GM12878 (cell line): Measurements from ENCODE around the gene SOWAHC. TPM values are rescaled to one million over a fixed set of nuclear protein-coding genes. Genes with fewer than 3 reads are reported as not detected.
"Not testable (repeated sequence)": the region's sequence is repeated elsewhere in the genome, so short reads cannot be mapped to it uniquely, and the experiment has no call there.

Source experiments
- ATAC-seq: fragments of 200-7000 bp; cut with Tn5 transposase; 3 replicates; pipeline ENCODE4 v1.9.1; 2020; ENCODE audit warnings: mild to moderate bottlenecking, moderate library complexity
- BruUV-seq: library from RNA; stranded (reverse); fragments of 400-500 nt; replicated peaks from 2 replicates; lab custom pipeline; 2021; lab: Mats Ljungman, UMichigan
- CTCF ChIA-PET: fragments of 300-600 bp; sonication (Branson Sonifier 250); formaldehyde crosslinking; extraction: SDS; loops from one replicate; lab custom pipeline; 2021; ENCODE audit warnings: inconsistent platforms; lab: Yijun Ruan, JAX
- POLR2A ChIA-PET: fragments of 350-600 bp; formaldehyde crosslinking; extraction: SDS; loops from one replicate; lab custom pipeline; 2021; ENCODE audit warnings: inconsistent platforms; lab: Charles Lee
- RAD21 ChIA-PET: fragments of 300-600 bp; sonication (Branson Sonifier 250); formaldehyde crosslinking; loops from one replicate; lab custom pipeline; 2023; ENCODE audit warnings: antibody characterized with exemption; ENCODE audit not compliant: unreplicated experiment; lab: Charles Lee
- SMC1A ChIA-PET: fragments of 300-600 bp; sonication (Branson Sonifier 250); formaldehyde crosslinking; loops from one replicate; lab custom pipeline; 2023; ENCODE audit not compliant: unreplicated experiment, uncharacterized antibody; lab: Charles Lee
- DNase-seq: peaks from one replicate; pipeline ENCODE4 v3.0.0-alpha.2; 2011; ENCODE audit warnings: low read depth, low spot score
- FAIRE-seq: peaks from 3 replicates; lab custom pipeline; 2011; peaks lifted over from hg19 to GRCh38; lab: Jason Lieb, UNC
- H2AFZ ChIP-seq: 2 replicates; pipeline ENCODE4 v1.6.0; 2011; ENCODE audit warnings: low read depth, low read length, control low read depth; ENCODE audit not compliant: control insufficient read depth
- H3K27ac ChIP-seq: 2 replicates; pipeline ENCODE4 v1.5.1; 2011; ENCODE audit warnings: control low read depth; ENCODE audit not compliant: control insufficient read depth, insufficient read depth
- H3K27me3 ChIP-seq, 2 experiments: replicated peaks in 1 of 2; 2 replicates each; pipeline versions ENCODE4 v1.6.0 to v1.6.1; 2011; ENCODE audit warnings: low read length in 1 of 2; ENCODE audit not compliant: control insufficient read depth in 2 of 2, insufficient read depth in 2 of 2
- H3K36me3 ChIP-seq, 2 experiments: 2 replicates each; pipeline ENCODE4 v1.5.1; 2011; ENCODE audit warnings: low read length in 1 of 2; ENCODE audit not compliant: control insufficient read depth in 2 of 2, insufficient read depth in 2 of 2
- H3K4me1 ChIP-seq: 2 replicates; pipeline ENCODE4 v1.6.1; 2011; ENCODE audit warnings: mild to moderate bottlenecking, low read length, moderate library complexity, mixed read lengths; ENCODE audit not compliant: control insufficient read depth, insufficient read depth
- H3K4me2 ChIP-seq: 2 replicates; pipeline ENCODE4 v1.6.0; 2011; ENCODE audit warnings: control low read depth; ENCODE audit not compliant: control insufficient read depth, insufficient read depth
- H3K4me3 ChIP-seq: fragments of 200-600 bp; sonication (generic); 2 replicates; pipeline ENCODE4 v1.5.1; 2016
- H3K79me2 ChIP-seq: 2 replicates; pipeline ENCODE4 v1.6.0; 2011; ENCODE audit warnings: low read length; ENCODE audit not compliant: control insufficient read depth, insufficient read depth
- H3K9ac ChIP-seq: 2 replicates; pipeline ENCODE4 v1.8.0; 2011; ENCODE audit warnings: low read length, control low read depth, mixed read lengths; ENCODE audit not compliant: control insufficient read depth, insufficient read depth
- H3K9me3 ChIP-seq: replicated peaks from 3 replicates; pipeline ENCODE4 v1.5.1; 2011; ENCODE audit warnings: mild to moderate bottlenecking, low read length; ENCODE audit not compliant: control insufficient read depth, insufficient read depth
- H4K20me1 ChIP-seq: 2 replicates; pipeline ENCODE4 v1.6.0; 2011; ENCODE audit not compliant: control insufficient read depth, insufficient read depth
- RUNX3 ChIP-seq: IDR thresholded peaks from 2 replicates; pipeline ENCODE4 v1.6.1; 2012; ENCODE audit warnings: low read length, inconsistent platforms
- SUPT20H ChIP-seq: IDR thresholded peaks from 2 replicates; pipeline ENCODE4 v1.6.1; 2011; ENCODE audit warnings: low read depth, mild to moderate bottlenecking, low read length, moderate library complexity, borderline replicate concordance; ENCODE audit not compliant: control insufficient read depth
- WGBS: methylation state at CpG from one replicate; pipeline ENCODE4 v1.1.6; 2016; ENCODE audit warnings: low lambda C conversion rate; ENCODE audit not compliant: insufficient replicate concordance, insufficient coverage; ENCODE audit errors: missing lambda C conversion rate; 5-methylcytosine and 5-hydroxymethylcytosine counted together
- in situ Hi-C: fragments of 300-500 bp; cut with MboI; formaldehyde crosslinking; loops from 9 replicates; pipeline ENCODE4 v1.14.3; 2018; ENCODE audit warnings: mixed read lengths
- intact Hi-C: fragments of 100-400 bp; cut with micrococcal nuclease; formaldehyde crosslinking; loops from one replicate; pipeline ENCODE4 v1.14.2; 2022; ENCODE audit not compliant: unreplicated experiment
- polyA plus RNA-seq, 11 experiments: library from polyadenylated mRNA; depleted of rRNA in 4 of 11; unstranded in 6 of 11; stranded (reverse) in 5 of 11; fragments of >200 nt; fragmentation: Nextera tagmentation in 4 of 11; fragmentation: Illumina TruSeq in 1 of 11; extraction: Ambion mirVana in 4 of 11; extraction: Trizol in 1 of 11; gene quantifications; 1 replicate in 1 of 11; 2 replicates in 10 of 11; pipeline versions ENCODE4 v1.2.1 to v1.2.3, GENCODE V29; 2011 to 2016; ENCODE audit warnings: inconsistent platforms in 2 of 11, missing spikeins in 2 of 11, low read depth in 1 of 11
- total RNA-seq, 4 experiments: library from RNA; depleted of rRNA in 3 of 4; stranded (reverse); fragments of >200 nt in 3 of 4; fragmentation: Illumina TruSeq in 1 of 4; extraction: Trizol in 1 of 4; gene quantifications; 2 replicates each; pipeline versions ENCODE4 v1.2.1 to v1.2.3, GENCODE V29; 2013 to 2021

Gene SOWAHC
- total and polyA plus RNA-seq, 10 of the 15 experiments (the other 5 are each of a cell fraction or from before 2014, with no cell fraction given), result 0.48 to 2.6 (median 1.8) TPM

- BruUV-seq, result no TSS peak
- no peaks in the 10 kb centered on the region for H3K36me3 ChIP-seq
- intact Hi-C loops, result no loop called here
- CTCF ChIA-PET, result interaction anchor here (0.7 to 1.8 kb wide), 2 partner anchors 13 to 78 kb away, joined by 3 to 6 read pairs; no protein-coding TSS in a partner anchor
- POLR2A ChIA-PET, result no interaction called here
- no peak for DNase-seq
- 59% methylated on average over 4 of the region's 4 CpGs for WGBS
- H3K9me3 ChIP-seq, result no peaks in the 10 kb centered on the region; the same call in 2 of the 3 replicates
- no peak overlapping the region for H3K4me3 ChIP-seq
- H3K9ac ChIP-seq, result no peak overlapping the region
- no peak for FAIRE-seq
- no peaks in the 10 kb centered on the region for H3K27me3 ChIP-seq
- peak; percentile 38 for ATAC-seq
- H3K4me2 ChIP-seq, result no peak overlapping the region
- H4K20me1 ChIP-seq, result no peaks in the 10 kb centered on the region
- in situ Hi-C loops, result no loop called here
- H3K79me2 ChIP-seq, result no peaks in the 10 kb centered on the region
- H3K4me1 ChIP-seq, result 0 out of 2 replicates have a peak, but pooled peaks cover 1% of the 10 kb centered on the region
- TF ChIP-seq RUNX3 (peak; percentile 53; the same call in 1 of the 2 replicates), SUPT20H (no peak)
- no peak overlapping the region for H2AFZ ChIP-seq
- RAD21 ChIA-PET, result no interaction called here
- H3K27ac ChIP-seq, result no peak overlapping the region
- SMC1A ChIA-PET, result no interaction called here
These were observed 10.2 kb downstream of the SOWAHC start for GRCh38 chr2:109624339-109624738.

DNA sequence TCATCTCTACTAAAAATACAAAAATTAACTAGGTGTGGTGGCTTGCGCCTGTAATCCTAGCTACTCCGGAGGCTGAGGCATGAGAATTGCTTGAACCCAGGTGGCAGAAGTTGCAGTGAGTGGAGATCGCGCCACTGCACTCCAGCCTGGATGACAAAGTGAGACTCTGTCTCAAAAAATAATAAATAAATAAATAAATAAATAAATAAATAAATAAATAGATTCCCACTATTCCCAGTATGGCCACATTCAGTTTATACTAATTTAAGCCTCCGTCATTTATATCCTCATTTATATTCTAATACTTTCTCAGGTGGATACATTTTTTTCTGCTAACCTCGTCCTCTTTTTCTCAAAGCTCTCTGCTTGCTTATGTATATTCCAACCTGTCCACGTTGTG lies 14.2 kb downstream of the SOWAHC start:
- SMC1A ChIA-PET, result interaction anchor here (0.7 kb wide), 1 partner anchor 114 kb away, joined by 3 read pairs; no protein-coding TSS in a partner anchor
- WGBS, result 56% methylated on average over 7 of the region's 7 CpGs
- intact Hi-C loops, BruUV-seq, DNase-seq, H3K79me2 ChIP-seq, H3K4me2 ChIP-seq, ATAC-seq, H4K20me1 ChIP-seq, FAIRE-seq, RAD21 ChIA-PET, H3K9ac ChIP-seq, H3K27me3 ChIP-seq, H3K9me3 ChIP-seq, H3K36me3 ChIP-seq, H3K4me3 ChIP-seq, H3K27ac ChIP-seq, in situ Hi-C loops, H3K4me1 ChIP-seq, H2AFZ ChIP-seq: not testable (repeated sequence)
- CTCF ChIA-PET, result interaction anchor here (1.9 kb wide), 1 partner anchor 83 kb away, joined by 5 read pairs; no protein-coding TSS in a partner anchor
- POLR2A ChIA-PET, result interaction anchor here (1.8 kb wide), 1 partner anchor 15 kb away, joined by 4 read pairs; the partner anchor contains the start of genes SEPTIN10 and SOWAHC
